ENCODE measurements around the gene STK26. TPM values are rescaled to one million over a fixed set of nuclear protein-coding genes. Genes with fewer than 3 reads are reported as not detected.
A peak's percentile ranks its signal among the peaks of the same experiment; 100 is the strongest.

Gene STK26
- 47.9 and 78.3 TPM in 2 replicates for total RNA-seq (2016; rRNA removed; fragmentation: Illumina TruSeq; extraction: Trizol)
- total RNA-seq (2016; cell fraction: cytosol; rRNA removed; fragmentation: Illumina TruSeq; extraction: Trizol; ENCODE audit: low read depth) = 3.9 and 4.1 TPM in 2 replicates
- 50.2 and 76.1 TPM in 2 replicates for total RNA-seq (2016; cell fraction: insoluble cytoplasmic fraction; rRNA removed; fragmentation: Illumina TruSeq; extraction: Trizol)
- 14.7 and 16.0 TPM in 2 replicates for total RNA-seq (2016; cell fraction: membrane; rRNA removed; fragmentation: Illumina TruSeq; extraction: Trizol)
- total RNA-seq (2016; cell fraction: nucleus; rRNA removed; fragmentation: Illumina TruSeq; extraction: Trizol) = 22.7 and 24.9 TPM in 2 replicates
- polyA plus RNA-seq (2011; rRNA removed) = 11.1 and 16.9 TPM in 2 replicates
- 5.3 and 8.4 TPM in 2 replicates for polyA plus RNA-seq (2011; cell fraction: cytosol; rRNA removed)
- 7.2 and 7.9 TPM in 2 replicates for polyA plus RNA-seq (2011; cell fraction: nucleus; rRNA removed)
- polyA plus RNA-seq (2012) = 24.1 and 25.9 TPM in 2 replicates
- 1.7 and 2.0 TPM in 2 replicates for polyA plus RNA-seq (2016; cell fraction: cytosol; fragmentation: Illumina TruSeq; extraction: Trizol; ENCODE audit: low read depth)
- polyA plus RNA-seq (2016; cell fraction: insoluble cytoplasmic fraction; fragmentation: Illumina TruSeq; extraction: Trizol; ENCODE audit: low read depth) = 53.2 and 59.8 TPM in 2 replicates
- polyA plus RNA-seq (2016; cell fraction: membrane; fragmentation: Illumina TruSeq; extraction: Trizol; ENCODE audit: low read depth) = 7.0 and 7.2 TPM in 2 replicates
- 36.2 and 38.3 TPM in 2 replicates for polyA plus RNA-seq (2016; cell fraction: nucleus; fragmentation: Illumina TruSeq; extraction: Trizol; ENCODE audit: insufficient read depth, low read depth)
- polyA minus RNA-seq (2011; rRNA and poly(A)+ RNA removed; ENCODE audit: low replicate concordance) = 2.9 and 5.0 TPM in 2 replicates
- polyA minus RNA-seq (2011; cell fraction: cytosol; rRNA and poly(A)+ RNA removed) = 17.5 and 18.7 TPM in 2 replicates
- polyA minus RNA-seq (2011; cell fraction: nucleus; rRNA and poly(A)+ RNA removed) = 11.1 and 14.2 TPM in 2 replicates
- percentile 75 among the genes with signal in this experiment for Bru-seq, nascent RNA
- percentile 83 among the genes with signal in this experiment for BruChase-seq, experiment 1, labeled RNA remaining after a 6-hour chase
- BruChase-seq, experiment 2, labeled RNA remaining after a 2-hour chase = percentile 82 among the genes with signal in this experiment
- long read RNA-seq, experiment 1, transcript STK26-202 (12 exons, 3,288 nt) = major isoform, 8 of 18 reads
- long read RNA-seq, experiment 1, partial matches to known transcripts = 3 of 18 reads
- long read RNA-seq, experiment 1, other reads (novel, unspliced or antisense) = 7 of 18 reads
- long read RNA-seq, experiment 2, partial matches to known transcripts = 1 of 28 reads
- long read RNA-seq, experiment 2, other reads (novel, unspliced or antisense) = 25 of 28 reads

- FAIRE-seq (no peak), ATAC-seq (peak; percentile 93), DNase-seq (ENCODE audit: low spot score) (peak; percentile 44)
- ChIA-PET CTCF (ENCODE audit: low intra/inter-chr PET ratio, low total read pairs) (no interaction called here), POLR2A (interaction anchor here (2.5 kb wide), 1 partner anchor 10 kb away, joined by 15 read pairs; no protein-coding TSS in a partner anchor)
- intact Hi-C loops (cut with micrococcal nuclease; ENCODE audit: unreplicated experiment) = loop anchor here (5.0 to 10.0 kb wide), 2 partner anchors 54 to 192 kb away; partner anchors contain the start of gene RAP2C
- BruUV-seq (replicated peaks) = no TSS peak
- peak within 1 kb of the TSS; percentile 78 for H3K27ac ChIP-seq (ENCODE audit: extremely low read length, insufficient read depth, low read length)
- in situ Hi-C loops (cut with HindIII; ENCODE audit: extremely low pct_ligation_motif_present, low pct_unique_long_range_greater_than_20kb) = no loop called here
- no peaks in the 10 kb centered on the region for H3K27me3 ChIP-seq (ENCODE audit: control insufficient read depth in 1 of 2, insufficient read depth in 2 of 2, low read length in 2 of 2)
- peak within 1 kb of the TSS; percentile 67 for H3K9ac ChIP-seq (ENCODE audit: insufficient read depth, low read depth, low read length)
- peak within 1 kb of the TSS; percentile 74 to 85 (median 81) for H3K4me3 ChIP-seq (replicated peaks in 1 of 3; ENCODE audit: insufficient read depth in 1 of 3, low read depth in 2 of 3, low read length in 3 of 3)
- H4K20me1 ChIP-seq (ENCODE audit: insufficient read depth, low read length) = no peaks in the 10 kb centered on the region
- H2AFZ ChIP-seq (ENCODE audit: low read length) = peak within 1 kb of the TSS; percentile 70
- no peaks in the 10 kb centered on the region for H3K9me3 ChIP-seq (ENCODE audit: low read length)
- H3K79me2 ChIP-seq (ENCODE audit: insufficient read depth, low read length) = peaks cover 45% of the 10 kb centered on the region
- peak within 1 kb of the TSS; percentile 96 for H3K4me2 ChIP-seq (ENCODE audit: low read depth, low read length)
- 1% methylated on average over 11 of the region's 73 CpGs for WGBS (ENCODE audit: low lambda C conversion rate)
- H3K4me1 ChIP-seq (ENCODE audit: insufficient read depth, low read length) = peaks cover 28% of the 10 kb centered on the region
- no peaks in the 10 kb centered on the region for H3K36me3 ChIP-seq (replicated peaks in 1 of 2; ENCODE audit: control insufficient read depth in 1 of 2, insufficient read depth in 2 of 2, low read length in 2 of 2)
- TF ChIP-seq IRF9 (CRISPR knock-in tag; IDR thresholded peaks at IDR 0.05; ENCODE audit: borderline replicate concordance) (no peak), BRD4 (CRISPR knock-in tag; IDR thresholded peaks at IDR 0.05) (0 out of 2 replicates have a peak, but pooled peaks have one; percentile 42), ATF3 (CRISPR knock-in tag; IDR thresholded peaks at IDR 0.05) (no peak), KLF15 (CRISPR knock-in tag; IDR thresholded peaks at IDR 0.05; ENCODE audit: borderline replicate concordance) (no peak), ZMYM4 (CRISPR knock-in tag; IDR thresholded peaks at IDR 0.05) (no peak), GATAD1 (CRISPR knock-in tag; IDR thresholded peaks at IDR 0.05) (no peak), ZNF646 (CRISPR knock-in tag; IDR thresholded peaks at IDR 0.05) (no peak)
Measured at GRCh38 chrX:132022967-132023895, at the start of gene STK26. Gene STK26, plus strand, starts transcription at chrX:132023302. Its CDS starts 316 bp downstream, at chrX:132023618.
